GM19328 (cell line): ENCODE results near the gene TAF11L10.
"Not testable (repeated sequence)": the region's sequence is repeated elsewhere in the genome, so short reads cannot be mapped to it uniquely, and the experiment has no call there.

Experiments used
- ATAC-seq: cut with Tn5 transposase; IDR thresholded peaks from one replicate; pipeline ENCODE4 v1.9.1; 2021; ENCODE audit warnings: mild to moderate bottlenecking, moderate library complexity; ENCODE audit not compliant: unreplicated experiment

The TAF11L10 gene

GRCh38 chr5:17597728-17598127 is at the start of gene TAF11L10:
Gene TAF11L10 (minus strand): TSS chr5:17597828.
- ATAC-seq, result not testable (repeated sequence)

DNA sequence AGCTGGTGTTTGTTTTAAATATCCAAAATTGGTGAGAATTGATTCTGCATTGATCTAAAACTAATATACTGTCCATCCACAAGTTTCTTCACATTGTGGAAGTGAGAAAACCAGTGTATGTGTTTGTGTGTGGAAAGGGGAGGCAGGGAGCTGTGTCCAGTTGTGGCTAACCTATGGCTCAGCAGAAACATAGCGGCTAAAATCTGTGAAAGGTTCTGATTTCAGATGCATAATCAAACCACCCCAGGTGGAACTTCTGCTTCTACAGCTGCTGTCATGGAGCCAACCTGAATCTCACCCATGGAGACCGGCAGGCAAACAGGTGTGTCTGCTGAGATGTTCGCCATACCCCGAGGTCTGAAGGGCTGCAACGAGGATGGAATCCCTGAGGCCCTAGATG is 36.5 kb upstream of the TAF11L10 start, which contains the start of gene TAF11L14:
TSS of gene TAF11L14 (plus strand) at position 301 of the 400 bp plus-strand sequence.
- ATAC-seq, result no peak

DNA sequence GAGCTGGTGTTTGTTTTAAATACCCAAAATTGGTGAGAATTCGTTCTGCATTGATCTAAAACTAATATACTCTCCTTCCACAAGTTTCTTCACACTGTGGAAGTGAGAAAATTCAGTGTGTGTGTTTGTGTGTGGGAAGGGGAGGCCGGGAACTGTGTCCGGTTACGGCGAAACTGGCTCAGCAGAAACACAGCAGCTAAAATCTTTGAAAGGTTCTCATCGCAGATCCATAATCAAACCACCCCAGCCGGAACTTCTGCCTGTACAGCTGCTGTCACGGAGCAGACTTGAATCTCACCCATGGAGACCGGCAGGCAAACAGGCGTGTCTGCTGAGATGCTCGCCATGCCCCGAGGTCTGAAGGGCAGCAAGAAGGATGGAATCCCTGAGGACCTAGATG is 34.2 kb upstream of the TAF11L10 start, which contains the start of gene TAF11L13:
TSS of gene TAF11L13 (plus strand) at position 301 of the 400 bp plus-strand sequence.
- ATAC-seq, result not testable (repeated sequence)

GRCh38 chr5:17625686-17626085 is 28.1 kb upstream of the TAF11L10 start:
- ATAC-seq, result no peak

GRCh38 chr5:17620627-17621026 is 23.0 kb upstream of the TAF11L10 start:
- no peak for ATAC-seq

GRCh38 chr5:17619354-17619753 is 21.7 kb upstream of the TAF11L10 start:
- ATAC-seq, result no peak

- ATAC-seq, result no peak
Observed at GRCh38 chr5:17614872-17615605, 17.4 kb upstream of the TAF11L10 start.

DNA sequence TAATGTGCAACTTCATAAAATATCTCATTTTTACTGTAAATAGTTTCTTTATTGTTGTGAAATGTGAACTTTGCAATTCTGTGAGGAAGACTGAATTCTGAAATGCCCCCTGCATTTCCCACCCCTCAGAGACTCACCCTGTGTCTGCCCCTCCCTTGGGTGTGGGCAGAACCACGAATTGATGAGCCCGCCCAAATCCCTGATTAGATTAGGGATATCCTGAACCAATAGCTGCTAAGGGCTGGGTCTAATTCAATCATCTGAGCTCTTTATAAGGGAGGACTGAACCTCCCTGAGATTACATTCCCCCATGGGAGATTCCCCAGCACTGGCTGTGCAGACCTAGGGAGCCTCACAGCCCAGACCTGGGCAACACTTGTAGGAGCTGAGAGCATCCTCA is 12.5 kb upstream of the TAF11L10 start, which contains the start of gene TAF11L12:
TSS of gene TAF11L12 (plus strand) at position 301 of the 400 bp plus-strand sequence.
- not testable (repeated sequence) for ATAC-seq

- not testable (repeated sequence) for ATAC-seq
Observed at GRCh38 chr5:17607461-17607860, 9.8 kb upstream of the TAF11L10 start.

GRCh38 chr5:17604951-17605350 is 7.3 kb upstream of the TAF11L10 start:
- ATAC-seq, result no peak

GRCh38 chr5:17603880-17604279 is 6.3 kb upstream of the TAF11L10 start, which contains the start of gene TAF11L11:
Gene TAF11L11 (plus strand): TSS chr5:17604183.
- ATAC-seq, result not testable (repeated sequence)

DNA sequence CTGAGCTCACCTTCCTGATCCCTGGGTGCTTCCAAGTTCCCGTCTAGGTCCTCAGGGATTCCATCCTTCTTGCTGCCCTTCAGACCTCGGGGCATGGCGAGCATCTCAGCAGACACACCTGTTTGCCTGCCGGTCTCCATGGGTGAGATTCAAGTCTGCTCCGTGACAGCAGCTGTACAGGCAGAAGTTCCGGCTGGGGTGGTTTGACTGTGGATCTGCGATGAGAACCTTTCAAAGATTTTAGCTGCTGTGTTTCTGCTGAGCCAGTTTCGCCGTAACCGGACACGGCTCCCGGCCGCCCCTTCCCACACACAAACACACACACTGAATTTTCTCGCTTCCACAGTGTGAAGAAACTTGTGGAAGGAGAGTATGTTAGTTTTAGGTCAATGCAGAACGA is 3.4 kb downstream of the TAF11L10 start, which contains the start of gene TAF11L9:
TSS of gene TAF11L9 (minus strand) at position 140 of the 400 bp plus-strand sequence.
- not testable (repeated sequence) for ATAC-seq

- ATAC-seq, result not testable (repeated sequence)
Observed at GRCh38 chr5:17590860-17591259, 6.8 kb downstream of the TAF11L10 start, which contains the start of gene TAF11L8. Gene TAF11L8 (minus strand): TSS chr5:17590960.

DNA sequence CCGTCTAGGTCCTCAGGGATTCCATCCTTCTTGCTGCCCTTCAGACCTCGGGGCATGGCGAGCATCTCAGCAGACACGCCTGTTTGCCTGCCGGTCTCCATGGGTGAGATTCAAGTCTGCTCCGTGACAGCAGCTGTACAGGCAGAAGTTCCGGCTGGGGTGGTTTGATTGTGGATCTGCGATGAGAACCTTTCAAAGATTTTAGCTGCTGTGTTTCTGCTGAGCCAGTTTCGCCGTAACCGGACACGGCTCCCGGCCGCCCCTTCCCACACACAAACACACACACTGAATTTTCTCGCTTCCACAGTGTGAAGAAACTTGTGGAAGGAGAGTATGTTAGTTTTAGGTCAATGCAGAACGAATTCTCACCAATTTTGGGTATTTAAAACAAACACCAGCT is 12.0 kb downstream of the TAF11L10 start, which contains the start of gene TAF11L7:
TSS of gene TAF11L7 (minus strand) at position 101 of the 400 bp plus-strand sequence.
- ATAC-seq, result not testable (repeated sequence)
